BJ (cell line): Measurements from ENCODE around the gene AGPAT2. TPM values are rescaled to one million over a fixed set of nuclear protein-coding genes. Genes with fewer than 3 reads are reported as not detected.

Source experiments
- CTCF ChIA-PET: fragments of 350-600 bp; formaldehyde crosslinking; extraction: SDS; loops from one replicate; lab custom pipeline; 2021; ENCODE audit warnings: antibody characterized with exemption, inconsistent platforms; lab: Yijun Ruan, JAX
- POLR2A ChIA-PET: fragments of 300-600 bp; sonication (Branson Sonifier 250); formaldehyde crosslinking; extraction: SDS; loops from one replicate; lab custom pipeline; 2021; ENCODE audit warnings: antibody characterized with exemption; lab: Charles Lee
- DNase-seq: peaks from one replicate; pipeline ENCODE4 v3.0.0-alpha.2; 2011; ENCODE audit warnings: low read depth
- H3K27me3 ChIP-seq: 2 replicates; pipeline ENCODE4 v1.6.0; 2011; ENCODE audit warnings: low read length; ENCODE audit not compliant: control insufficient read depth, insufficient read depth
- H3K36me3 ChIP-seq: 2 replicates; pipeline ENCODE4 v1.5.1; 2011; ENCODE audit warnings: low read length; ENCODE audit not compliant: control insufficient read depth, insufficient read depth
- H3K4me3 ChIP-seq: 2 replicates; pipeline ENCODE4 v1.5.1; 2011; ENCODE audit warnings: low read depth, mild to moderate bottlenecking, control low read depth, low read length
- polyA plus RNA-seq: library from polyadenylated mRNA; depleted of rRNA; stranded (reverse); fragments of >200 nt; gene quantifications from 2 replicates; pipeline ENCODE4 v1.2.3, GENCODE V29; 2011
- TF ChIP-seq, protein P1 (sequence below): IDR thresholded peaks from 2 replicates; pipeline ENCODE4 v1.5.1; 2011; ENCODE audit warnings: low read depth, mild to moderate bottlenecking, control low read depth, inconsistent platforms, low read length, moderate library complexity; ENCODE audit not compliant: insufficient read depth

The AGPAT2 gene
- polyA plus RNA-seq, 1 experiment: 68.3 TPM

DNA sequence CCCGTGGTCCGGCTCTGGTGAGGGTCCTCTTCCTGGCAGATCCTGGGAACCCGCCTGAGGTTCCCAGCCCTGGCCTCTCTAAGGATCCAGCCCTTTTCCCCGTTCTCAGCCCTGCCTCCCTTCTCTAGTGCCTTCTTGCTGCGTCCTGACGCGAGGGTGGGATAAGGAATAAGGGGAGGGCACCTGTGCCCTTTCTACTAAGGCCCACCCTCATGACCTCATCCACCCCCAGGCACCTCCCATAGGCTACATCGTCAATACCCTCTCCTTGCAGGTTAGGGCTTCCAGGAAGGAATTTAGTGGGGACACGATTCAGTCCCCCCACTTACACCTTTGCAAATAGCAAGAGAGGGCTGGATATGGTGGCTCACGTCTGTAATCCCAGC lies 14.4 kb upstream of the AGPAT2 start:
- TF ChIP-seq, protein P1, sequence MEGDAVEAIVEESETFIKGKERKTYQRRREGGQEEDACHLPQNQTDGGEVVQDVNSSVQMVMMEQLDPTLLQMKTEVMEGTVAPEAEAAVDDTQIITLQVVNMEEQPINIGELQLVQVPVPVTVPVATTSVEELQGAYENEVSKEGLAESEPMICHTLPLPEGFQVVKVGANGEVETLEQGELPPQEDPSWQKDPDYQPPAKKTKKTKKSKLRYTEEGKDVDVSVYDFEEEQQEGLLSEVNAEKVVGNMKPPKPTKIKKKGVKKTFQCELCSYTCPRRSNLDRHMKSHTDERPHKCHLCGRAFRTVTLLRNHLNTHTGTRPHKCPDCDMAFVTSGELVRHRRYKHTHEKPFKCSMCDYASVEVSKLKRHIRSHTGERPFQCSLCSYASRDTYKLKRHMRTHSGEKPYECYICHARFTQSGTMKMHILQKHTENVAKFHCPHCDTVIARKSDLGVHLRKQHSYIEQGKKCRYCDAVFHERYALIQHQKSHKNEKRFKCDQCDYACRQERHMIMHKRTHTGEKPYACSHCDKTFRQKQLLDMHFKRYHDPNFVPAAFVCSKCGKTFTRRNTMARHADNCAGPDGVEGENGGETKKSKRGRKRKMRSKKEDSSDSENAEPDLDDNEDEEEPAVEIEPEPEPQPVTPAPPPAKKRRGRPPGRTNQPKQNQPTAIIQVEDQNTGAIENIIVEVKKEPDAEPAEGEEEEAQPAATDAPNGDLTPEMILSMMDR: no peak
- H3K36me3 ChIP-seq: no peaks in the 10 kb centered on the region
- POLR2A ChIA-PET: no interaction called here
- CTCF ChIA-PET: no interaction called here
- H3K4me3 ChIP-seq: no peak overlapping the region
- H3K27me3 ChIP-seq: peaks cover 8% of the 10 kb centered on the region
- no peak for DNase-seq

DNA sequence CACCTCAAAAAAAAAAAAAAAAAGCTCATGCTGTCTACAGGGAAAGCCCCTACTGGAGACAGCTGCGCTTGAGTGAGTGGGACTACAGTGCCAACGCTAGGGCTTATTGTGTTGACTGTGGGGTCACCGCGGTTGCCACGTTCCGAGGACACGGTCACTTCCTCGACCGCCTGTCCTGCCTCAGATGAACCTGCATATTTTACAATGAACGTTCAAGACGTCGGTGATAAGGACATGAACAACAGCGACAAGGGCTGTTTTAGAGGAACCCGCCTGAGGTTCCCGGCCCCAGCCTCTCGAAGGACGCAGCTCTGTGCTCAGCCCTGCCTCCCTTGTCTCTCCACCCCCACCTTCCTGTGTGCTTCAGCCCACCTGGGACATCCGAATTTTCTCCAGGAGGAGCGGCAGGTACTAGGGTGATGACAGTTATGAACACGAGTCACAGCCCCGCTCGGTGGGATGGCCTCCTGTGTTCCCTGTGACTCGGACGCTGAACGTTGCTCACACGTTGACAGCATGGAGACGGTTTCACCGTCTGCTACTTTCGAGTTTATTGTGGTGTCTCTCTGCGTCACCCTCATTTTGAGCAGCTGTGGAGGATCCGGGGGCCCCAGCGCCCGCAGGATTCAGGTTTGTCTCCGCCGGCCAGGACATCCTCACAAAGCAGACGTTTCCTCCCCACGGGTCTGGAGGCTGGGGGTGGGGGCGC lies 13.9 kb upstream of the AGPAT2 start:
- H3K27me3 ChIP-seq: peaks cover 8% of the 10 kb centered on the region
- TF ChIP-seq, protein P1: no peak
- no peak overlapping the region for H3K4me3 ChIP-seq
- H3K36me3 ChIP-seq: no peaks in the 10 kb centered on the region
- ChIA-PET CTCF (interaction anchor here (1.3 kb wide), 1 partner anchor 30 kb away, joined by 4 read pairs; no protein-coding TSS in a partner anchor), POLR2A (no interaction called here)
- DNase-seq: no peak

DNA sequence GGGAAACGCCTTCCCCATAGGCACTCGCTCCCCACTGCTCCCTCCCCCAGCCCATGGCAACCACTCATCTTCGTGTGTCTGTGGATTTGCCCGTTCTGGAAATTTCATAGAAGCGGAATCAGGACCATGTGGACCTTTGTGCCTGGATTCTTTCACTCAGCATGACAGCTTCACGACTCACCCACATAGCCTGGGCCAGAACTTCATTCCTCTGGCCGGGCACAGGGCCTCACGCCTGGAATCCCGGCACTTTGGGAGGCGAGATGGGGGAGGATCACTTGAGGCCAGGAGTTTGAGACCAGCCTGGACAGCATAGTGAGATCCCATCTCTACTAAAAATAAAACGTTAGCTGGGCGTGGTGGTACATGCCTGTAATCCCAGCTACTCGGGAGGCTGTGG lies 13.0 kb upstream of the AGPAT2 start:
- Histone ChIP-seq H3K4me3 (no peak overlapping the region), H3K27me3 (peaks cover 8% of the 10 kb centered on the region), H3K36me3 (no peaks in the 10 kb centered on the region)
- POLR2A ChIA-PET: interaction anchor here (0.6 kb wide), 1 partner anchor 14 kb away, joined by 3 read pairs; no protein-coding TSS in a partner anchor
- CTCF ChIA-PET: interaction anchor here (1.2 to 1.3 kb wide), 2 partner anchors 14 to 29 kb away, joined by 3 to 4 read pairs; no protein-coding TSS in a partner anchor
- TF ChIP-seq, protein P1: no peak
- DNase-seq: no peak

DNA sequence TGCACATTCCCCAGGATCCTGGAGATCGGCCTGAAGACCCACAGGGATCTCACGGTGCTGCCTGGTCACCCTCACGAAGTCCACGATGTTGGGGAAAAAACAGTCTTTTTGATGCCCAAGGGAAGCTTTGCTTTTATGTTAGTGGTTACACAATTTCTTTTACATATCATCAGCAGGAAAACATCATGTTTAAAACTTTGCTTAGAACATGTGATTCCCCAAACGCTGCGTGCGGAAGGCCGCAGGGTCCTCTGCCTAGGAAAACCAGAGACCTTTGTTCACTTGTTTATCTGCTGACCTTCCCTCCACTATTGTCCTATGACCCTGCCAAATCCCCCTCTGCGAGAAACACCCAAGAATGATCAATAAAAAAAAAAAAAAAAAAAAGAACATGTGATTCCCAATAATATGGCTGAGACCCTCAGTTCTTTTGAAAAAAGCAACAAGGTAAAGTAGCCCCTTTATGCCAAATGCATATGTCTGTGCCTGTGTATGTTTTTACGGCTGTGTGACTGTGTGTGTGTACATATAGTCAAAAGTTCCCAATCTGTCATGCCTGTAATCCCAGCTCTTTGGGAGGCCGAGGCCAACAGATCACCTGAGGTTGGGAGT lies 11.5 kb upstream of the AGPAT2 start:
- TF ChIP-seq, protein P1: no peak
- Histone ChIP-seq H3K27me3 (peaks cover 8% of the 10 kb centered on the region), H3K4me3 (no peak overlapping the region), H3K36me3 (no peaks in the 10 kb centered on the region)
- ChIA-PET CTCF (interaction anchor here (0.7 kb wide), 2 partner anchors 17 to 31 kb away, joined by 3 to 6 read pairs; no protein-coding TSS in a partner anchor), POLR2A (interaction anchor here (0.7 kb wide), 1 partner anchor 29 kb away, joined by 8 read pairs; no protein-coding TSS in a partner anchor)
- no peak for DNase-seq

DNA sequence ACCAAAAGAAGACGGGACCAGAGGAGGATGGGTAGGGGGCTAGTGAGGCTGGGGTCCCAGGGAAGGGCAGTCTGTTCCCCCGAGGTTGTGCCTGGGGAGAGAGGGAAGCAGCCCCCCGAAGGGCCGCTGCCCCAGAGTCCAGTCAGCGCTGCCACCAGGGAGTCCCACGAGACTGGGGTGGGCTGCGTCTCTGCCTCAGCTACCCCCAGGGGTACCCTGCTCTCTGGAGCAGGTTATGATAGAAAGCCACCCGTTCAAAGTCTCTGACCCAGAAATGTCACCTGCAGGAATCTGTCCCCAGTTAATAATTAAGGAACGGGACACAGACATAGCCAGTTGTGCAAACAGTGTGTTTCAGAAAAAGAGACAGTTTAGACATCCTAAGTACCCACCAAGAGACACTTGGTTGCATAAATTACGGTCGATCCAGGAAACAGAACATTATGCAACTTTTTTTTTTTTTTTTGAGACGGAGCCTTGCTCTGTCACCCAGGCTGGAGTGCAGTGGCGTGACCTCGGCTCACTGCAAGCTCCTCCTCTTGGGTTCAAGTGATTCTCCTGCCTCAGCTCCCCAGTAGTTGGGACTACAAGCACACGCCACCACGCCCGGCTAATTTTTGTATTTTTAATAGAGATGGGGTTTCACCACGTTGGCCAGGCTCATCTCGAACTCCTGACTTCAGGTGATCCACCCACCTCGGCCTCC lies 10.7 kb upstream of the AGPAT2 start:
- peaks cover 8% of the 10 kb centered on the region for H3K27me3 ChIP-seq
- H3K4me3 ChIP-seq: no peak overlapping the region
- POLR2A ChIA-PET: no interaction called here
- no peak for DNase-seq
- no peaks in the 10 kb centered on the region for H3K36me3 ChIP-seq
- CTCF ChIA-PET: interaction anchor here (1.0 to 1.6 kb wide), 3 partner anchors 25 to 258 kb away, joined by 3 to 4 read pairs (median 3); no protein-coding TSS in a partner anchor
- TF ChIP-seq, protein P1: no peak
